Measurements from ENCODE around the gene CDC40.
"Not testable (repeated sequence)": the region's sequence is repeated elsewhere in the genome, so short reads cannot be mapped to it uniquely, and the experiment has no call there.

Gene CDC40

GRCh38 chr6:110271732-110272022 is 91.5 kb downstream of the CDC40 start:
- no peak for DNase-seq (ENCODE audit: low spot score)

DNA sequence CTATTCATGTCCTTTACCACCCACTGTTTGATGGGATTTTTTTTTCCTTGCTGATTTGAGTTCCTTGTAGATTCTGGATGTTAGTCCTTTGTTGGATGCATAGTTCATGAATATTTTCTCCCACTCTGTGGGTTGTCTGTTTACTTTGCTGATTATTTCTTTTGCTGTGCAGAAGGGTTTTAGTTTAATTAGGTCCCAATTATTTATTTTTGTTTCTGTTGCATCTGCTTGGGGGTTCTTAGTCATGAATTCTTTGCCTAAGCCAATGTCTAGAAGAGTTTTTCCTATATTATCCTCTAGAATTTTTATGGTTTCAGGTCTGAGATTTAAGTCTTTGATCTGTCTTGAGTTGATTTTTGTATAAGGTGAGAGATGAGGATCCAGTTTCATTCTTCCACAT is 92.6 kb downstream of the CDC40 start:
- DNase-seq (ENCODE audit: low spot score): not testable (repeated sequence)

DNA sequence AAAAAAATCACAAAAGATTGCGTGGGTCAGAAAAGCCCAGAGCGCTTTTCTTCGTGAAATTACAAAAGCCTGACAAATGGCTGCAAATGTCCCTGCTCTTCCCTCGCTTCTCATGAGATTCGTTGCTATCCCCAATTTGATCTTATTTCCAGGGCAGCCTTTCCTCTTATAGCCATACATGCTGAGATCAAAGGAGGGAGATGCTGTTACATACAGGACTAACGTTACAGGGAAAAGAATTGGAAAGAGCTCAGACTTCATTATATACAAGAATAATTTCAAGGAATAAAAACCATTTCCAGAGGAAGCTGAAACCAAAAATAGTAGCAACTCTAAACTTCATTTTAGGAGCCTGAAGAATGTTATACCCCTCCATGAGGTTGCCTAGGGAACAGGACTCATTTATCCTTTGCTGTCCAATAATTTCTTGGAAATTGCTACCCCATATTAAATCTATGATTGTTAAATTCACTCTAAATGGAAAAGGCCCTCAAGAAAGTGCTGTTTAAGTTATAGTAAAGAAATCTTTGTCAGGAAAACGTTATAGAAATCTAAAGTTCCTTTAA is 97.0 kb downstream of the CDC40 start:
- no peak for DNase-seq (ENCODE audit: low spot score)

Measured in hematopoietic multipotent progenitor cell treated with erythropoietin and hydrocortisone succinate and interleukin-3 and kit ligand, for 17 days (in vitro differentiated cells).